Subcutaneous adipose tissue (tissue), 4 donors: Measurements from ENCODE around the gene SCN1A. TPM values are rescaled to one million over a fixed set of nuclear protein-coding genes. Genes with fewer than 3 reads are reported as not detected.

Experiments
- total RNA-seq, 4 donors: library from RNA; depleted of rRNA; stranded (reverse); fragments of >200 nt; gene quantifications; one replicate each; pipeline ENCODE4 v1.1.0, GENCODE V29; 2016
- TF ChIP-seq, protein P1 (sequence below): fragments of 450-650 bp; IDR thresholded peaks from one replicate; pipeline ENCODE4 v1.5.1; 2016; ENCODE audit warnings: low read depth, mild to moderate bottlenecking, control low read depth, antibody characterized with exemption, moderate library complexity

The SCN1A gene
- total RNA-seq, 4 donors from 2014 or later = not detected

DNA sequence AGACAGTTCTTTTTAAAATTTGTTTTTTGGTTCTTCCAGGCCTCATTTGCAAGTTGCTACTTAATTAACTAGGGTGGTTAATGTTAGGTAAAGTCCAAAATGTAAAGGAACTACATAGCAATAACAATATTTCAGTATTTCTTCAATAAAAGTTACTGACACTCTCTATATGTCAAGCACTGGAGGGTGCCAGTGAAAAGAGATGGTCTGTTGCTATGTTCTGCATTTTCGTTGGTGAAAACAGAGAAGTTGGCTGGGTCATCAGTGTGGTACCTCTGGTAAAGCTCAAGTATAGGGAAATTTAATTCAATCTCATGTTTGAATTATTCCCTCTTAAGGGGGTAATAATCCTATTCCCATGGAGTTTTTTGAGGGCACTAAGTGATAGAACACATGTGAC lies 16.3 kb upstream of the SCN1A start:
- TF ChIP-seq, protein P1, sequence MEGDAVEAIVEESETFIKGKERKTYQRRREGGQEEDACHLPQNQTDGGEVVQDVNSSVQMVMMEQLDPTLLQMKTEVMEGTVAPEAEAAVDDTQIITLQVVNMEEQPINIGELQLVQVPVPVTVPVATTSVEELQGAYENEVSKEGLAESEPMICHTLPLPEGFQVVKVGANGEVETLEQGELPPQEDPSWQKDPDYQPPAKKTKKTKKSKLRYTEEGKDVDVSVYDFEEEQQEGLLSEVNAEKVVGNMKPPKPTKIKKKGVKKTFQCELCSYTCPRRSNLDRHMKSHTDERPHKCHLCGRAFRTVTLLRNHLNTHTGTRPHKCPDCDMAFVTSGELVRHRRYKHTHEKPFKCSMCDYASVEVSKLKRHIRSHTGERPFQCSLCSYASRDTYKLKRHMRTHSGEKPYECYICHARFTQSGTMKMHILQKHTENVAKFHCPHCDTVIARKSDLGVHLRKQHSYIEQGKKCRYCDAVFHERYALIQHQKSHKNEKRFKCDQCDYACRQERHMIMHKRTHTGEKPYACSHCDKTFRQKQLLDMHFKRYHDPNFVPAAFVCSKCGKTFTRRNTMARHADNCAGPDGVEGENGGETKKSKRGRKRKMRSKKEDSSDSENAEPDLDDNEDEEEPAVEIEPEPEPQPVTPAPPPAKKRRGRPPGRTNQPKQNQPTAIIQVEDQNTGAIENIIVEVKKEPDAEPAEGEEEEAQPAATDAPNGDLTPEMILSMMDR = no peak

DNA sequence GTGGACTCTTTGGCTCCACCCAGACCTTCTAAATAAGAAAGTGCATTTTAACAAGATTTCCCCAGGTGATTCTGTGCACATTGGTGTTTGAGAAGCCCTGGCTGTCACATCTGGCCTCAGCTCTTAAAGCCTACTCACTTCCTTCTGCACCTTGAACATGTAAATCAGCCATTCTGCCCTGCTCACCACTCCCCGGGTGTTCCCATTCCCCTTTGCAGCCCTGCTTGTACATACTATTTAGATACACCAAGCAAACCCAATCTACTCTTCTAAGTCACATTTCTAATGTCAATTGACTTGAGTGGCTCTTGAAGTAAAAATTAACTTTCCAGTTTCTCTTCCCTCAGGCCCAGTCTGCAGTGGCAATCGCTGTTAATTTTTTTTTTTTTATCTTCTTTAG lies 13.1 kb upstream of the SCN1A start:
- TF ChIP-seq, protein P1 = no peak

DNA sequence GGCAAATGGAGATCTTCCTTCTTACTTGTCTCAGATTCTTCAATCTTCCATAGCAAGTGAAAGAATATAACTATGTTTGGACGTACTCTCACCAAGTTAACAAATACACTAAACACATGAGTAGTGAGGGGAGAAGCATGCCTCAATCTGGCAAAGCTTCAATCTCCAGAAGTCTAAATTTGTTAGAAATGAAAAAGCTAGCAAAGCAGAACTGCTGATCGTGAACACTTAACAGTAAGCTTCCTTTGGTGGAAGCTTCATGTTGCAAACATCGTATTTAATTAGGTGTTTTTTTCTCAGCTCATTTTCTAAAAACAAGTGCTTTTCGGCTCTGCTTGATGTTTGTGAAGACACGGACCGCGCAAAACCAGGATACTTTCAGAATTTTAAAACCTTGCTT lies 12.7 kb upstream of the SCN1A start:
- TF ChIP-seq, protein P1 = no peak

DNA sequence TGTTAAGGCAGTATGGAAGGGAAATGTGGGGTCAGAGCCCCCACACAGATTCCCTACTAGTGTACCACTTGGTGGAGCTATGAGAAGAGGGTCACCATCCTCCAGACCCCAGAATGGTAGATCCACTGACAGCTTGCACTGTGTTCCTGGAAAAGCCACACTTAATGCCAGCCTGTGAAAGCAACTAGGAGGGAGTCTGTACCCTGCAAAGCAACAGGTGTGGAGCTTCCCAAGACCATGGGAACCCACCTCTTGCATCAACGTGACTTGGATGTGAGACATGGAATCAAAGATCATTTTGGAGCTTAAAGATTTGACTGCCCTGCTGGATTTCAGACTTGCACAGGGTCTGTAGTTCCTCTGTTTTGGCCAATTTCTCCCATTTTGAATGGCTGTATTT lies 10.8 kb upstream of the SCN1A start:
- TF ChIP-seq, protein P1 = no peak

DNA sequence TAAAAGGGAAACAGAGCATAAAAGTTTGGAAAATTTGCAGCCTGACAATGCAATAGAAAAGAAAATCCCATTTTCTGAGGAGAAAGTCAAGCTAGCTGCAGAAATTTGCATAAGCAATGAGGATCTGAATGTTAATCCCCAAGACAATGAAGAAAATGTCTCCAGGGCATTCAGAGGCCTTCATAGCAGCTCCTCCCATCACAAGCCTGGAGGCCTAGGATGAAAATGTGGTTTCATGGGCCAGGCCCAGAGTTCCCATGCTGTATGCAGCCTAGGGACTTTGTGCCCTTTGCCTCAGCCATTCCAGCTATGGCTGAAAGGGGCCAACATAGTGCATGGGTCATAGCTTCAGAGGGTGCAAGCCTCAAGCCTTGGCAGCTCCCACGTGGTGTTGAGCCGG lies 10.3 kb upstream of the SCN1A start:
- TF ChIP-seq, protein P1 = no peak

DNA sequence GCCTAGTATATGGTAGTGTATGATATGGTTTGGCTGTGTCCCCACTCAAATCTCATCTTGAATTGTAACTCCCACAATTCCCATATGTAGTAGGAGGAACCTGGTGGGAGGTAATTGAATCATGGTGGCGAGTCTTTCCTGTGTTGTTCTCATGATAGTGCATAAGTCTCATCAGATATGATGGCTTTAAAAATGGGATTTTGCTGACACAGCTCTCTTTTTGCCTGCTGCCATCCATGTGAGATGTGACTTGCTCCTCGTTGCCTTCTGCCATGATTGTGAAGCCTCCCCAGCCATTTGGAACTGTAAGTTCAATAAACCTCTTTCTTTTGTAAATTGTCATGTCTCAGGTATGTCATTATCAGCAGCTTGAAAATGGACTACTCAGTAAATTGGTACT lies 9.5 kb upstream of the SCN1A start:
- TF ChIP-seq, protein P1 = no peak

DNA sequence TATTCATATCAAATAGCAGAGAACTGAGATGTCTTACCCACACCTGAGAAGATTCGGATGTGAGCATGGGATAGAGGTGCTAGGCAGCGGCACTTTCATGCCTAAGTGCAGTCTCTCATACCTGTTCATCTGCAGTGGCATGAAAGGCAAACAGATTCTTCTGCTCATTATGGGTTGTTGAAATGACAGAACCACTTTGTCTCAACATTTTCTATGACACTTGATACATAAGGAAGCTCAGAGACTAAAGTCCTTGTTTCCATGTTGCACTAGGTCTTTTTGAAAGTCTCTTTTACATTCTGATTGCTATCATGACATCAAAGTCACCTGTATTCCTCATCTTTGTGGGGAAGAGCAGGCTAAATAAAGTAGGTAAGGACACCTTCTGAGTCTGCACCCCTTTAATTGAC lies 8.0 kb upstream of the SCN1A start:
- TF ChIP-seq, protein P1 = no peak
